Keratinocyte (primary cell): ENCODE data around the gene CTTNBP2. TPM values are rescaled to one million over a fixed set of nuclear protein-coding genes. Genes with fewer than 3 reads are reported as not detected.
A peak's percentile ranks its signal among the peaks of the same experiment; 100 is the strongest.

Experiments used
- DNase-seq: peaks from one replicate; pipeline ENCODE4 v3.0.0-alpha.2; 2011; ENCODE audit warnings: low read depth, missing footprints, low spot score
- FAIRE-seq: peaks from 2 replicates; lab custom pipeline; 2011; peaks lifted over from hg19 to GRCh38; lab: Jason Lieb, UNC
- H2AFZ ChIP-seq: 2 replicates; pipeline ENCODE4 v1.6.0; 2012; ENCODE audit warnings: low read length, control low read depth, inconsistent platforms; ENCODE audit not compliant: control insufficient read depth
- H3K27ac ChIP-seq: 2 replicates; pipeline ENCODE4 v1.5.1; 2011; ENCODE audit warnings: low read length; ENCODE audit not compliant: control insufficient read depth, insufficient read depth
- H3K27me3 ChIP-seq: 3 replicates; pipeline ENCODE4 v1.6.0; 2011; ENCODE audit warnings: low read length; ENCODE audit not compliant: control insufficient read depth, insufficient read depth; ENCODE audit errors: extremely low read depth
- H3K36me3 ChIP-seq, 2 experiments: 2 replicates in 1 of 2; 3 replicates in 1 of 2; pipeline ENCODE4 v1.5.1; 2011; ENCODE audit warnings: low read length in 2 of 2, mild to moderate bottlenecking in 1 of 2; ENCODE audit not compliant: control insufficient read depth in 2 of 2, insufficient read depth in 2 of 2; ENCODE audit errors: extremely low read depth in 1 of 2
- H3K4me1 ChIP-seq: 3 replicates; pipeline ENCODE4 v1.5.1; 2011; ENCODE audit warnings: low read length; ENCODE audit not compliant: control insufficient read depth, insufficient read depth; ENCODE audit errors: extremely low read depth
- H3K4me2 ChIP-seq: 3 replicates; pipeline ENCODE4 v1.6.0; 2011; ENCODE audit warnings: low read depth, low read length; ENCODE audit not compliant: control insufficient read depth, insufficient read depth; ENCODE audit errors: extremely low read depth
- H3K4me3 ChIP-seq, 3 experiments: fragments of 200-600 bp in 1 of 3; sonication (generic) in 1 of 3; 2 replicates in 2 of 3; 3 replicates in 1 of 3; pipeline ENCODE4 v1.5.1; 2011 to 2016; ENCODE audit warnings: low read length in 3 of 3, mild to moderate bottlenecking in 3 of 3, control low read depth in 2 of 3, inconsistent platforms in 1 of 3, low read depth in 1 of 3, mixed read lengths in 1 of 3, mixed run types in 1 of 3, moderate library complexity in 1 of 3; ENCODE audit not compliant: control insufficient read depth in 2 of 3, insufficient read depth in 2 of 3; ENCODE audit errors: extremely low read depth in 1 of 3
- H3K79me2 ChIP-seq: 2 replicates; pipeline ENCODE4 v1.6.0; 2012; ENCODE audit warnings: low read length; ENCODE audit not compliant: control insufficient read depth, insufficient read depth
- H3K9ac ChIP-seq: 3 replicates; pipeline ENCODE4 v1.6.0; 2011; ENCODE audit warnings: low read length; ENCODE audit not compliant: control insufficient read depth, insufficient read depth; ENCODE audit errors: extremely low read depth
- H3K9me1 ChIP-seq: 3 replicates; pipeline ENCODE4 v1.6.0; 2011; ENCODE audit warnings: low read length; ENCODE audit not compliant: control insufficient read depth, insufficient read depth; ENCODE audit errors: extremely low read depth
- H3K9me3 ChIP-seq: 2 replicates; pipeline ENCODE4 v1.5.1; 2012; ENCODE audit warnings: low read depth, low read length; ENCODE audit not compliant: control insufficient read depth
- H4K20me1 ChIP-seq: 3 replicates; pipeline ENCODE4 v1.6.0; 2011; ENCODE audit warnings: low read length; ENCODE audit not compliant: control insufficient read depth, insufficient read depth; ENCODE audit errors: extremely low read depth
- EZH2 ChIP-seq: IDR thresholded peaks from one replicate; pipeline ENCODE4 v1.6.1; 2012; ENCODE audit warnings: inconsistent platforms, mild to moderate bottlenecking, low read length, moderate library complexity
- dilution Hi-C: fragments of 300-500 bp; cut with MboI; formaldehyde crosslinking; loops from one replicate; pipeline ENCODE4 v1.7.0; 2020; ENCODE audit warnings: low sequenced_read_pairs; ENCODE audit not compliant: extremely low pct_ligation_motif_present
- polyA plus RNA-seq, 5 experiments: library from polyadenylated mRNA; depleted of rRNA in 3 of 5; stranded (reverse) in 3 of 5; stranded (forward) in 1 of 5; unstranded in 1 of 5; fragments of >200 nt; gene quantifications; 1 replicate in 1 of 5; 2 replicates in 3 of 5; 3 replicates in 1 of 5; pipeline versions ENCODE4 v1.2.1 to v1.2.3, GENCODE V29; 2011 to 2012; ENCODE audit warnings: missing spikeins in 2 of 5, low read depth in 1 of 5, low replicate concordance in 1 of 5
- TF ChIP-seq, protein P1 (sequence below), 3 experiments: IDR thresholded peaks in 1 of 3; conservative IDR thresholded peaks in 1 of 3; optimal IDR thresholded peaks in 1 of 3; 2 replicates in 2 of 3; 3 replicates in 1 of 3; pipeline versions ENCODE3 to v1.5.1; 2011; ENCODE audit warnings: low read length in 3 of 3, mild to moderate bottlenecking in 3 of 3, moderate library complexity in 2 of 3, control low read depth in 1 of 3, inconsistent platforms in 1 of 3; ENCODE audit not compliant: insufficient read depth in 2 of 3; ENCODE audit errors: extremely low read depth in 1 of 3

CTTNBP2 gene
- polyA plus RNA-seq, 1 donor (not counting 4 experiments of a cell fraction or from before 2014, with no cell fraction given), result 0.55 TPM

DNA sequence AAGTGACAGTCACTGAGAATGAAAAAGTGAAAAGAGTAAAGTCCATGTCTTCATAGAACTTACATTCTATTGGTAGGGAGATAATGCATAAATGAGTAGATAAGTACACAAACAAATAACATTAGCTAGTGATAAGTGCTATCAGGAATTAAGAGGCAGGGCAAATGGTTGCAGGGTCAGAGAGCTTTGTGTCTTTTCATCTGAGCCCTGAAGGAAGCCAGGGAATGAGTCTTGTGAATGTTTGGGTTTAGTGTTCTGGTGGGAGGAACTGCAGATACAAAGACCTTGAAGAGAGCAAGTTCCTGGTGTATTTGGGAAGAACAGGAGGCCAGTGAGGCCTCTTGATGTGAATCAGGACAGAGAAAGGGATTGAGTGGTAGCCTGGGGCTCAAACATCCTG is 183.8 kb downstream of the CTTNBP2 start:
- dilution Hi-C loops, result no loop called here
- Histone ChIP-seq H3K4me3 (no peak overlapping the region), H3K27me3 (no peaks in the 10 kb centered on the region), H3K4me1 (peaks cover 6% of the 10 kb centered on the region), H2AFZ (no peak overlapping the region), H3K27ac (no peak overlapping the region), H3K79me2 (no peaks in the 10 kb centered on the region), H3K9me3 (no peaks in the 10 kb centered on the region), H3K4me2 (no peak overlapping the region), H4K20me1 (no peaks in the 10 kb centered on the region), H3K9me1 (no peaks in the 10 kb centered on the region), H3K36me3 (no peaks in the 10 kb centered on the region), H3K9ac (no peak overlapping the region)
- DNase-seq (no peak), FAIRE-seq (no peak)
- TF ChIP-seq, protein P1, sequence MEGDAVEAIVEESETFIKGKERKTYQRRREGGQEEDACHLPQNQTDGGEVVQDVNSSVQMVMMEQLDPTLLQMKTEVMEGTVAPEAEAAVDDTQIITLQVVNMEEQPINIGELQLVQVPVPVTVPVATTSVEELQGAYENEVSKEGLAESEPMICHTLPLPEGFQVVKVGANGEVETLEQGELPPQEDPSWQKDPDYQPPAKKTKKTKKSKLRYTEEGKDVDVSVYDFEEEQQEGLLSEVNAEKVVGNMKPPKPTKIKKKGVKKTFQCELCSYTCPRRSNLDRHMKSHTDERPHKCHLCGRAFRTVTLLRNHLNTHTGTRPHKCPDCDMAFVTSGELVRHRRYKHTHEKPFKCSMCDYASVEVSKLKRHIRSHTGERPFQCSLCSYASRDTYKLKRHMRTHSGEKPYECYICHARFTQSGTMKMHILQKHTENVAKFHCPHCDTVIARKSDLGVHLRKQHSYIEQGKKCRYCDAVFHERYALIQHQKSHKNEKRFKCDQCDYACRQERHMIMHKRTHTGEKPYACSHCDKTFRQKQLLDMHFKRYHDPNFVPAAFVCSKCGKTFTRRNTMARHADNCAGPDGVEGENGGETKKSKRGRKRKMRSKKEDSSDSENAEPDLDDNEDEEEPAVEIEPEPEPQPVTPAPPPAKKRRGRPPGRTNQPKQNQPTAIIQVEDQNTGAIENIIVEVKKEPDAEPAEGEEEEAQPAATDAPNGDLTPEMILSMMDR (optimal IDR thresholded peaks at IDR 0.05 in 1 of 3, IDR thresholded peaks at IDR 0.05 in 1 of 3, conservative IDR thresholded peaks at IDR 0.05 in 1 of 3; ENCODE audit: extremely low read depth in 1 of 3, insufficient read depth in 2 of 3, low read length in 3 of 3), result no peak
- no peak for TF ChIP-seq EZH2

GRCh38 chr7:117688126-117688525 is 185.1 kb downstream of the CTTNBP2 start:
- Histone ChIP-seq H3K36me3 (no peaks in the 10 kb centered on the region), H3K4me3 (no peak overlapping the region), H3K9me1 (no peaks in the 10 kb centered on the region), H3K4me1 (peaks cover 6% of the 10 kb centered on the region), H3K27ac (no peak overlapping the region), H2AFZ (peak overlapping the region; percentile 78), H4K20me1 (no peaks in the 10 kb centered on the region), H3K4me2 (peak overlapping the region; percentile 18), H3K27me3 (no peaks in the 10 kb centered on the region), H3K9me3 (no peaks in the 10 kb centered on the region), H3K79me2 (no peaks in the 10 kb centered on the region), H3K9ac (no peak overlapping the region)
- FAIRE-seq (peak; percentile 89), DNase-seq (peak; percentile 55)
- TF ChIP-seq, protein P1 (optimal IDR thresholded peaks at IDR 0.05 in 1 of 3, IDR thresholded peaks at IDR 0.05 in 1 of 3, conservative IDR thresholded peaks at IDR 0.05 in 1 of 3; ENCODE audit: extremely low read depth in 1 of 3, insufficient read depth in 2 of 3, low read length in 3 of 3), result no peak
- TF ChIP-seq EZH2, result no peak
- dilution Hi-C loops, result no loop called here
